Neural cell (in vitro differentiated cells): ENCODE data around the gene NF1. TPM values are rescaled to one million over a fixed set of nuclear protein-coding genes. Genes with fewer than 3 reads are reported as not detected.

Source experiments
- H2AFZ ChIP-seq: fragments of 200-600, 300-800 bp; sonication (generic), shearing (Covaris generic); 2 replicates; pipeline ENCODE4 v1.6.0; 2014; ENCODE audit warnings: low read depth, mild to moderate bottlenecking, antibody characterized with exemption, low read length, moderate library complexity
- H3F3A ChIP-seq: fragments of 200-600 bp; shearing (Covaris generic); 2 replicates; pipeline ENCODE4 v1.6.1; 2016; ENCODE audit warnings: mild to moderate bottlenecking, moderate library complexity, mixed read lengths, antibody characterized with exemption, low read length; ENCODE audit not compliant: insufficient read depth, poor library complexity, severe bottlenecking
- H3K27ac ChIP-seq: fragments of 200-600, 300-800 bp; sonication (generic), shearing (Covaris generic); 2 replicates; pipeline ENCODE4 v1.5.1; 2014; ENCODE audit warnings: mild to moderate bottlenecking, low read length, moderate library complexity
- H3K27me3 ChIP-seq: fragments of 300-800, 200-600 bp; sonication (generic), shearing (Covaris generic); 2 replicates; pipeline ENCODE4 v1.6.0; 2014; ENCODE audit warnings: mild to moderate bottlenecking, low read depth, low read length, moderate library complexity; ENCODE audit not compliant: insufficient read depth
- H3K36me3 ChIP-seq: fragments of 300-800, 200-600 bp; sonication (generic), shearing (Covaris generic); 2 replicates; pipeline ENCODE4 v1.5.1; 2014; ENCODE audit warnings: mild to moderate bottlenecking, antibody characterized with exemption, low read length, moderate library complexity; ENCODE audit not compliant: insufficient read depth
- H3K4me2 ChIP-seq: fragments of 300-800, 200-600 bp; sonication (generic), shearing (Covaris generic); 2 replicates; pipeline ENCODE4 v1.6.0; 2014; ENCODE audit warnings: mild to moderate bottlenecking, low read length
- H3K4me3 ChIP-seq: fragments of 300-800, 200-600 bp; sonication (generic), shearing (Covaris generic); 2 replicates; pipeline ENCODE4 v1.5.1; 2014; ENCODE audit warnings: mild to moderate bottlenecking, low read length, moderate library complexity
- H3K79me2 ChIP-seq: fragments of 200-600 bp; shearing (Covaris generic); replicated peaks from 2 replicates; pipeline ENCODE4 v1.6.0; 2014; ENCODE audit warnings: mild to moderate bottlenecking, low read length, moderate library complexity; ENCODE audit not compliant: insufficient read depth
- H3K9ac ChIP-seq: fragments of 300-800, 200-600 bp; sonication (generic), shearing (Covaris generic); 2 replicates; pipeline ENCODE4 v1.6.1; 2016; ENCODE audit warnings: mild to moderate bottlenecking, low read length, mixed read lengths
- H3K9me2 ChIP-seq: fragments of 200-600 bp; shearing (Covaris generic); 2 replicates; pipeline ENCODE4 v1.6.1; 2016; ENCODE audit warnings: mild to moderate bottlenecking, low read length, mixed read lengths; ENCODE audit not compliant: insufficient read depth
- H3K9me3 ChIP-seq: fragments of 200-600, 300-800 bp; sonication (generic), shearing (Covaris generic); 2 replicates; pipeline ENCODE4 v1.6.1; 2016; ENCODE audit warnings: mild to moderate bottlenecking, mixed run types, low read length, moderate library complexity, mixed read lengths
- H4K20me1 ChIP-seq: fragments of 200-600 bp; shearing (Covaris generic); 2 replicates; pipeline ENCODE4 v1.6.1; 2016; ENCODE audit warnings: mild to moderate bottlenecking, mixed run types; ENCODE audit not compliant: insufficient read depth
- CTCF ChIP-seq: fragments of 450-650 bp; IDR thresholded peaks from 2 replicates; pipeline ENCODE4 v1.5.1; 2014; ENCODE audit warnings: antibody characterized with exemption, mild to moderate bottlenecking, moderate library complexity; ENCODE audit not compliant: poor library complexity, severe bottlenecking
- EP300 ChIP-seq: fragments of 450-650 bp; conservative IDR thresholded peaks from 2 replicates; pipeline ENCODE4 v1.6.1; 2014; ENCODE audit warnings: antibody characterized with exemption, mild to moderate bottlenecking, moderate library complexity; ENCODE audit not compliant: poor library complexity, severe bottlenecking
- EZH2 ChIP-seq: fragments of 200-600, 300-800 bp; shearing (Covaris generic), sonication (generic); IDR thresholded peaks from 2 replicates; pipeline ENCODE4 v1.6.1; 2014; ENCODE audit warnings: antibody characterized with exemption, low read length, borderline replicate concordance, mild to moderate bottlenecking; ENCODE audit not compliant: insufficient read depth, poor library complexity, severe bottlenecking
- MXI1 ChIP-seq: fragments of 450-650 bp; conservative IDR thresholded peaks from 2 replicates; pipeline ENCODE4 v1.6.1; 2014; ENCODE audit warnings: antibody characterized with exemption, mild to moderate bottlenecking; ENCODE audit not compliant: poor library complexity, severe bottlenecking
- POLR2AphosphoS5 ChIP-seq: IDR thresholded peaks from 2 replicates; pipeline ENCODE4 v1.6.1; 2012
- RAD21 ChIP-seq: fragments of 450-650 bp; conservative IDR thresholded peaks from 2 replicates; pipeline ENCODE4 v1.6.1; 2014; ENCODE audit warnings: antibody characterized with exemption, mild to moderate bottlenecking, moderate library complexity
- SMC3 ChIP-seq: fragments of 450-650 bp; conservative IDR thresholded peaks from 2 replicates; pipeline ENCODE4 v1.6.1; 2014; ENCODE audit warnings: antibody characterized with exemption, mild to moderate bottlenecking, moderate library complexity; ENCODE audit not compliant: poor library complexity
- TAF1 ChIP-seq: IDR thresholded peaks from 2 replicates; pipeline ENCODE4 v1.6.1; 2012; ENCODE audit warnings: low read depth
- polyA plus RNA-seq: library from polyadenylated mRNA; depleted of rRNA; stranded (reverse); fragments of >200 nt; gene quantifications from 2 replicates; pipeline ENCODE4 v1.2.3, GENCODE V29; 2014
- TF ChIP-seq, protein P1 (sequence below): IDR thresholded peaks from 2 replicates; pipeline ENCODE4 v1.6.1; 2012; ENCODE audit warnings: borderline replicate concordance

Gene NF1
- polyA plus RNA-seq, 1 donor from 2014 or later, result 22.4 TPM

DNA sequence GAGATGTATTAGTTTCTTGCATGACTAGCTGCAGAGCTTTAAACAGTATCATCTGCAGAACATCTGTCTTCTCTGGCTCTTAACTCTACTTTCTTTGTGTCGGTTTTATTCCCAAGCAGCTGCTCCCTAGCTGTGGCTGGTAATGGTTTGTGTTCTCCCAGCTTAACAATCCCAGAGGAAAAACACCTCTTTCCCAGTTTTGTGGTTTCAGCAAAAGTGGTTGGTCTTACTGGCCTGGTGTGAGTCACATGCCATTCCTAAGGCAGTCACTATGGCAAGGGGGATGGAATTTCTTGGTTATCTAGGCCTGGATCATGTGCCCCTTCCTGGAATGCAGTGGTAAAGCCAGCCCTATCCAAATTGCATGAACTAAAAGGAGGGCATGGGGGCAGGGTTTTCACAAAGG is 174.8 kb downstream of the NF1 start:
- TF ChIP-seq TAF1, result no peak
- TF ChIP-seq MXI1, result no peak
- TF ChIP-seq, protein P1, sequence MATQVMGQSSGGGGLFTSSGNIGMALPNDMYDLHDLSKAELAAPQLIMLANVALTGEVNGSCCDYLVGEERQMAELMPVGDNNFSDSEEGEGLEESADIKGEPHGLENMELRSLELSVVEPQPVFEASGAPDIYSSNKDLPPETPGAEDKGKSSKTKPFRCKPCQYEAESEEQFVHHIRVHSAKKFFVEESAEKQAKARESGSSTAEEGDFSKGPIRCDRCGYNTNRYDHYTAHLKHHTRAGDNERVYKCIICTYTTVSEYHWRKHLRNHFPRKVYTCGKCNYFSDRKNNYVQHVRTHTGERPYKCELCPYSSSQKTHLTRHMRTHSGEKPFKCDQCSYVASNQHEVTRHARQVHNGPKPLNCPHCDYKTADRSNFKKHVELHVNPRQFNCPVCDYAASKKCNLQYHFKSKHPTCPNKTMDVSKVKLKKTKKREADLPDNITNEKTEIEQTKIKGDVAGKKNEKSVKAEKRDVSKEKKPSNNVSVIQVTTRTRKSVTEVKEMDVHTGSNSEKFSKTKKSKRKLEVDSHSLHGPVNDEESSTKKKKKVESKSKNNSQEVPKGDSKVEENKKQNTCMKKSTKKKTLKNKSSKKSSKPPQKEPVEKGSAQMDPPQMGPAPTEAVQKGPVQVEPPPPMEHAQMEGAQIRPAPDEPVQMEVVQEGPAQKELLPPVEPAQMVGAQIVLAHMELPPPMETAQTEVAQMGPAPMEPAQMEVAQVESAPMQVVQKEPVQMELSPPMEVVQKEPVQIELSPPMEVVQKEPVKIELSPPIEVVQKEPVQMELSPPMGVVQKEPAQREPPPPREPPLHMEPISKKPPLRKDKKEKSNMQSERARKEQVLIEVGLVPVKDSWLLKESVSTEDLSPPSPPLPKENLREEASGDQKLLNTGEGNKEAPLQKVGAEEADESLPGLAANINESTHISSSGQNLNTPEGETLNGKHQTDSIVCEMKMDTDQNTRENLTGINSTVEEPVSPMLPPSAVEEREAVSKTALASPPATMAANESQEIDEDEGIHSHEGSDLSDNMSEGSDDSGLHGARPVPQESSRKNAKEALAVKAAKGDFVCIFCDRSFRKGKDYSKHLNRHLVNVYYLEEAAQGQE, result no peak
- no peak for TF ChIP-seq SMC3
- TF ChIP-seq POLR2AphosphoS5, result no peak
- no peak for TF ChIP-seq EZH2
- no peak for TF ChIP-seq RAD21
- TF ChIP-seq EP300, result no peak
- no peak for TF ChIP-seq CTCF
- Histone ChIP-seq H2AFZ (no peak overlapping the region), H3K27me3 (no peaks in the 10 kb centered on the region), H3K79me2 (no peaks in the 10 kb centered on the region), H4K20me1 (no peaks in the 10 kb centered on the region), H3K9me3 (no peaks in the 10 kb centered on the region), H3K9ac (no peak overlapping the region), H3K4me2 (no peak overlapping the region), H3K9me2 (no peaks in the 10 kb centered on the region), H3F3A (no peaks in the 10 kb centered on the region), H3K27ac (no peak overlapping the region), H3K4me3 (no peak overlapping the region), H3K36me3 (peaks cover 28% of the 10 kb centered on the region)

DNA sequence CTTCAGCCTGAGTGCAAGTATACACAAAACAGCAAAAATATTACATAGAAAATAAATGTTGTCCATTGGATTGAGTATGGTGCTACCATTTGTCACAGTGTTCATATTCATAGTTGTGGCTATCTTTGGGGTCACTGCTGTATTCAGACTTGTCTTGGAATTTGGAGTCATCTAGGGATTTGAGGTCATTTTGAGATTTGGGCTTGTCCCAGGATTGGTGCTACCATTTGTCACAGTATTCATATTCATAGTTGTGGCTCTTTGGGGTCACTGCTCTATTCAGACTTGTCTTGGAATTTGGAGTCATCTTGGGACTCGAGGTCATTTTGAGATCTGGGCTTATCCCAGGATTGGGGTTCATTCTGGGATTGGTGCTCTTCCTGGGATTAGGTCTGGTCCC is 177.5 kb downstream of the NF1 start:
- Histone ChIP-seq H2AFZ (no peak overlapping the region), H3K4me3 (no peak overlapping the region), H3K79me2 (no peaks in the 10 kb centered on the region), H3K9me3 (no peaks in the 10 kb centered on the region), H3K27ac (no peak overlapping the region), H3F3A (no peaks in the 10 kb centered on the region), H4K20me1 (no peaks in the 10 kb centered on the region), H3K36me3 (peaks cover 21% of the 10 kb centered on the region), H3K9ac (no peak overlapping the region), H3K4me2 (no peak overlapping the region), H3K27me3 (no peaks in the 10 kb centered on the region), H3K9me2 (no peaks in the 10 kb centered on the region)
- no peak for TF ChIP-seq EZH2
- TF ChIP-seq, protein P1, result no peak
- TF ChIP-seq CTCF, result no peak
- TF ChIP-seq EP300, result no peak
- no peak for TF ChIP-seq SMC3
- no peak for TF ChIP-seq MXI1
- TF ChIP-seq POLR2AphosphoS5, result no peak
- no peak for TF ChIP-seq RAD21
- no peak for TF ChIP-seq TAF1
